Adrenal gland (tissue), 12 donors: ENCODE results near the gene LIPC. TPM values are rescaled to one million over a fixed set of nuclear protein-coding genes. Genes with fewer than 3 reads are reported as not detected.

Experiments
- DNase-seq, 7 donors: peaks; one replicate each; pipeline ENCODE4 v3.0.0-alpha.2; 2019 to 2020
- H3K27ac ChIP-seq, 5 donors: fragments of 200-600 bp; sonication (generic) in 4 of 5; 1 replicate in 3 of 5; 2 replicates in 2 of 5; pipeline versions ENCODE4 v1.5.1 to v1.8.0; 2016 to 2020; ENCODE audit warnings: mild to moderate bottlenecking in 1 of 5
- H3K27me3 ChIP-seq: fragments of 200-600 bp; 2 replicates; pipeline ENCODE4 v1.8.0; 2021
- H3K36me3 ChIP-seq, 2 donors: fragments of 200-600 bp; replicated peaks in 1 of 2; 1 replicate in 1 of 2; 2 replicates in 1 of 2; pipeline versions ENCODE4 v1.5.1 to v1.8.0; 2018 to 2022
- H3K4me1 ChIP-seq, 2 donors: fragments of 200-600 bp; replicated peaks in 1 of 2; 1 replicate in 1 of 2; 2 replicates in 1 of 2; pipeline versions ENCODE4 v1.5.1 to v1.8.0; 2018 to 2021
- H3K4me3 ChIP-seq, 4 donors: fragments of 200-600 bp; sonication (generic) in 3 of 4; one replicate each; pipeline ENCODE4 v1.5.1; 2016 to 2018
- H3K9me3 ChIP-seq, 3 donors: fragments of 200-600 bp; sonication (generic) in 1 of 3; replicated peaks in 1 of 3; 1 replicate in 2 of 3; 2 replicates in 1 of 3; pipeline versions ENCODE4 v1.5.1 to v1.8.0; 2016 to 2021
- CTCF ChIP-seq, 6 experiments: fragments of 450-650 bp in 4 of 6; fragments of 200-600 bp in 2 of 6; sonication (generic) in 1 of 6; IDR thresholded peaks; 1 replicate in 5 of 6; 2 replicates in 1 of 6; pipeline versions ENCODE4 v1.5.1 to v1.8.0; 2016 to 2021; ENCODE audit warnings: antibody characterized with exemption in 6 of 6, mild to moderate bottlenecking in 2 of 6, moderate library complexity in 1 of 6
- POLR2A ChIP-seq, 2 donors: fragments of 450-650 bp; IDR thresholded peaks; one replicate each; pipeline ENCODE4 v1.6.1; 2017; ENCODE audit warnings: antibody characterized with exemption in 2 of 2, mild to moderate bottlenecking in 2 of 2, moderate library complexity in 1 of 2
- WGBS, 4 donors: extraction: QIAGEN DNeasy Blood & Tissue Kit in 2 of 4; methylation state at CpG; one replicate each; pipeline versions ENCODE4 v1.1.5 to v1.1.7; 2013 to 2017; 5-methylcytosine and 5-hydroxymethylcytosine counted together
- intact Hi-C, 2 donors: fragments of 100-400 bp; cut with DNase I; formaldehyde crosslinking; loops; one replicate each; pipeline versions ENCODE4 v1.14.1 to v1.15.0; 2022 to 2023
- polyA plus RNA-seq, 3 donors: library from polyadenylated mRNA; stranded (reverse); fragments of 200-250 nt in 2 of 3; fragments of 350-450 nt in 1 of 3; fragmentation: Illumina TruSeq in 1 of 3; extraction: RNeasy Lipid Tissue Mini Kit (QIAGEN cat#74804) in 1 of 3; gene quantifications; one replicate each; pipeline ENCODE4 v1.2.3, GENCODE V29; 2013 to 2014
- total RNA-seq, 9 donors: library from RNA; depleted of rRNA in 4 of 9; stranded (reverse); fragments of >200 nt in 4 of 9; fragments of 120-200 nt in 1 of 9; fragmentation: NEBNext Ultra II Directional in 1 of 9; extraction: Animal tissue kit (Norgen Biotek cat#: 25700) in 1 of 9; gene quantifications; one replicate each; pipeline versions ENCODE4 v1.1.0 to v1.2.4, GENCODE V29; 2013 to 2023
- donor health status: healthy with polysubstance abuse.
- donor health status: Bipolar disorder and iron deficiency.
- donor health status: DM: yes; HTN: yes; CAD: no.
- donor health status: DM: no; HTN: no; CAD: no.
- donor health status: DM: no; HTN: no; CAD: no.
- donor health status: DM: yes; HTN: yes; CAD: no.

Gene LIPC
- total and polyA plus RNA-seq, 12 donors = 0.11 to 1.0 (median 0.24) TPM; not detected in 5

- intact Hi-C loops = no loop called here
- Histone ChIP-seq H3K4me3 (no peak overlapping the region), H3K4me1 (peaks cover 16 to 27% of the 10 kb centered on the region in 2 donors), H3K36me3 (no peaks in the 10 kb centered on the region), H3K9me3 (no peaks in the 10 kb centered on the region), H3K27ac (no peak overlapping the region), H3K27me3 (no peaks in the 10 kb centered on the region)
- no peak for DNase-seq
- TF ChIP-seq CTCF (IDR thresholded peaks at IDR 0.05) (no peak), POLR2A (IDR thresholded peaks at IDR 0.05) (no peak)
- WGBS, 4 donors = 81 to 90% (median 85%) methylated on average over 10 to 11 of the region's 11 CpGs
Observed at GRCh38 chr15:58444658-58445332, 13.0 kb downstream of the LIPC start.

- WGBS, 4 donors = 87 to 99% (median 93%) methylated on average over 6 of the region's 6 CpGs
- peaks cover 7 to 16% of the 10 kb centered on the region in 2 donors for H3K4me1 ChIP-seq
- intact Hi-C loops = no loop called here
- no peak for TF ChIP-seq POLR2A (IDR thresholded peaks at IDR 0.05)
- TF ChIP-seq CTCF (IDR thresholded peaks at IDR 0.05) = no peak
- no peak for DNase-seq
- no peak overlapping the region for H3K4me3 ChIP-seq
- H3K9me3 ChIP-seq = no peaks in the 10 kb centered on the region
- H3K27me3 ChIP-seq = no peaks in the 10 kb centered on the region
- H3K27ac ChIP-seq = no peak overlapping the region
- H3K36me3 ChIP-seq = no peaks in the 10 kb centered on the region
Observed at GRCh38 chr15:58445865-58446264, 14.1 kb downstream of the LIPC start.

GRCh38 chr15:58446521-58446920 lies 14.7 kb downstream of the LIPC start:
- no peak for DNase-seq
- intact Hi-C loops = no loop called here
- Histone ChIP-seq H3K4me1 (peaks cover 1 to 10% of the 10 kb centered on the region in 2 donors), H3K27me3 (no peaks in the 10 kb centered on the region), H3K4me3 (no peak overlapping the region), H3K9me3 (no peaks in the 10 kb centered on the region), H3K27ac (no peak overlapping the region), H3K36me3 (no peaks in the 10 kb centered on the region)
- WGBS, 4 donors = 96 to 98% (median 96%) methylated on average over 5 of the region's 5 CpGs
- no peak for TF ChIP-seq CTCF (IDR thresholded peaks at IDR 0.05)
- TF ChIP-seq POLR2A (IDR thresholded peaks at IDR 0.05) = no peak

- no peak overlapping the region for H3K27ac ChIP-seq
- TF ChIP-seq POLR2A (IDR thresholded peaks at IDR 0.05) = no peak
- TF ChIP-seq CTCF (IDR thresholded peaks at IDR 0.05) = no peak
- no peak for DNase-seq
- 81 to 82% (median 81%) methylated on average over 10 of the region's 10 CpGs for WGBS, 4 donors
- H3K9me3 ChIP-seq = no peaks in the 10 kb centered on the region
- peaks cover 0 to 2% of the 10 kb centered on the region in 2 donors for H3K4me1 ChIP-seq
- no peaks in the 10 kb centered on the region for H3K27me3 ChIP-seq
- no peaks in the 10 kb centered on the region for H3K36me3 ChIP-seq
- intact Hi-C loops = no loop called here
- no peak overlapping the region for H3K4me3 ChIP-seq
Observed at GRCh38 chr15:58447271-58448010, 15.7 kb downstream of the LIPC start.
